ENCODE measurements around the gene CERS2. TPM values are rescaled to one million over a fixed set of nuclear protein-coding genes. Genes with fewer than 3 reads are reported as not detected.

CERS2 gene
- total RNA-seq, 4 donors from 2014 or later, result 18.2 to 72.7 (median 45.4) TPM

DNA sequence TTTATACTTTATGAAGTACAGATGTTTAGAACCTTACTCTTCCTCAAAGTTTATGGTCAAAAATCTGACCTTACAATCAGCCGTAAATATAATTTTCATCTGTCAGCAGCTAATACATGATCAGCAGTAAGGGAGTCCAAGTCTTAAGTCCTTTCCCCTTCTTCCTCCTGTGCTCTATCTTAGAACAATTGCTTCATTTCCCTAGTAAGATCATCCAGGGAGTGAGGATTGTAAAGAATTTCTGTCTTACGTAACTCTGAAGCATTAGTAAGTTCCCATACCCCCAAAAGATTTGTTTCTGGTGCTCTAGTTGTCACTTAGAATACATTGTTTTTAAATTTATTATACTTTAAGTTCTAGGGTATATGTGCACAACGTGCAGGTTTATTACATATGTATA lies 46.3 kb downstream of the CERS2 start:
- no peak for DNase-seq
- Histone ChIP-seq H3K36me3 (peaks cover 5 to 60% (median 6%) of the 10 kb centered on the region in 3 donors), H3K4me3 (no peak overlapping the region), H3K27me3 (no peaks in the 10 kb centered on the region), H3K4me1 (peaks cover 0 to 25% (median 10%) of the 10 kb centered on the region in 3 donors), H3K27ac (no peak overlapping the region), H3K9me3 (peaks cover 0 to 12% (median 0%) of the 10 kb centered on the region in 3 donors)
- 94 to 98% methylated on average over 3 of the region's 3 CpGs for WGBS, 2 donors
- TF ChIP-seq, protein P1, sequence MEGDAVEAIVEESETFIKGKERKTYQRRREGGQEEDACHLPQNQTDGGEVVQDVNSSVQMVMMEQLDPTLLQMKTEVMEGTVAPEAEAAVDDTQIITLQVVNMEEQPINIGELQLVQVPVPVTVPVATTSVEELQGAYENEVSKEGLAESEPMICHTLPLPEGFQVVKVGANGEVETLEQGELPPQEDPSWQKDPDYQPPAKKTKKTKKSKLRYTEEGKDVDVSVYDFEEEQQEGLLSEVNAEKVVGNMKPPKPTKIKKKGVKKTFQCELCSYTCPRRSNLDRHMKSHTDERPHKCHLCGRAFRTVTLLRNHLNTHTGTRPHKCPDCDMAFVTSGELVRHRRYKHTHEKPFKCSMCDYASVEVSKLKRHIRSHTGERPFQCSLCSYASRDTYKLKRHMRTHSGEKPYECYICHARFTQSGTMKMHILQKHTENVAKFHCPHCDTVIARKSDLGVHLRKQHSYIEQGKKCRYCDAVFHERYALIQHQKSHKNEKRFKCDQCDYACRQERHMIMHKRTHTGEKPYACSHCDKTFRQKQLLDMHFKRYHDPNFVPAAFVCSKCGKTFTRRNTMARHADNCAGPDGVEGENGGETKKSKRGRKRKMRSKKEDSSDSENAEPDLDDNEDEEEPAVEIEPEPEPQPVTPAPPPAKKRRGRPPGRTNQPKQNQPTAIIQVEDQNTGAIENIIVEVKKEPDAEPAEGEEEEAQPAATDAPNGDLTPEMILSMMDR (IDR thresholded peaks at IDR 0.05), result no peak
- TF ChIP-seq POLR2A (IDR thresholded peaks at IDR 0.05), result no peak
- intact Hi-C loops (cut with DNase I), result no loop called here

GRCh38 chr1:150927624-150928023 lies 47.0 kb downstream of the CERS2 start:
- Histone ChIP-seq H3K9me3 (peaks cover 0 to 12% (median 0%) of the 10 kb centered on the region in 3 donors), H3K4me1 (peaks cover 0 to 26% (median 10%) of the 10 kb centered on the region in 3 donors), H3K27me3 (no peaks in the 10 kb centered on the region), H3K4me3 (no peak overlapping the region), H3K27ac (no peak overlapping the region), H3K36me3 (peaks cover 5 to 54% (median 6%) of the 10 kb centered on the region in 3 donors)
- WGBS, 2 donors, result 74 to 79% methylated on average over 4 of the region's 4 CpGs
- intact Hi-C loops (cut with DNase I), result no loop called here
- DNase-seq, result no peak
- no peak for TF ChIP-seq POLR2A (IDR thresholded peaks at IDR 0.05)
- TF ChIP-seq, protein P1 (IDR thresholded peaks at IDR 0.05), result no peak

- H3K4me1 ChIP-seq, result peaks cover 0 to 32% (median 10%) of the 10 kb centered on the region in 3 donors
- intact Hi-C loops (cut with DNase I), result no loop called here
- peaks cover 0 to 5% (median 0%) of the 10 kb centered on the region in 3 donors for H3K9me3 ChIP-seq
- H3K27ac ChIP-seq, result peak within 1 kb of the TSS; percentile 85 to 97 (median 90)
- peak; percentile 71 for DNase-seq
- H3K36me3 ChIP-seq, result peaks cover 5 to 40% (median 6%) of the 10 kb centered on the region in 3 donors
- H3K27me3 ChIP-seq, result no peaks in the 10 kb centered on the region
- peak within 1 kb of the TSS; percentile 62 to 97 (median 86) for H3K4me3 ChIP-seq
- TF ChIP-seq, protein P1 (IDR thresholded peaks at IDR 0.05), result peak in 2 of 6 experiments; percentile 14 to 52
- peak in 1 of 4 donors; percentile 23 for TF ChIP-seq POLR2A (IDR thresholded peaks at IDR 0.05)
- 0 to 1% methylated on average over 33 to 39 of the region's 39 CpGs for WGBS, 2 donors
These were observed 48.4 kb downstream of the CERS2 start, which contains the start of gene SETDB1 for GRCh38 chr1:150926097-150926741. SETDB1 (plus strand) TSS chr1:150926363; CDS start chr1:150927715, 1,352 bp downstream.

DNA sequence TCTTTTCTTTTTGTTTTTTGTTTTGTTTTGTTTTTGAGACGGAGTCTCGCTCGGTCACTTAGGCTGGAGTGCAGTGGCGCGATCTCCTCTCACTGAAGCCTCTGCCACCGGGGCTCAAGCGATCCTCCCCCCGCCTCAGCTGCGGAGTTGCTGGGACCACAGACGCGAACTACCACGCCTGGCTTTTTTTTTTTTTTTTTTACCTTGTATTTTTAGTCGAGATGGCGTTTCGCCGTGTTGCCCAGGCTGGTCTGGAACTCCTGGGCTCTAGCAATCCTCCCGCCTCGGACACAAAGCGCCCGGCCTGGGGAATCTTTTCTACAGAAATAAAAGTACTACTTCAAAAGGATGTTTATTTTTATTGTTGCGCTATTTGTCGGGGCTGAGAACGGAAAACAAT lies 49.6 kb downstream of the CERS2 start:
- Histone ChIP-seq H3K27ac (peak overlapping the region in 1 of 4 donors; percentile 97), H3K27me3 (no peaks in the 10 kb centered on the region), H3K9me3 (no peaks in the 10 kb centered on the region), H3K36me3 (peaks cover 0 to 28% (median 5%) of the 10 kb centered on the region in 3 donors), H3K4me1 (peaks cover 0 to 32% (median 10%) of the 10 kb centered on the region in 3 donors), H3K4me3 (peak overlapping the region in 3 of 4 donors; percentile 86 to 97 (median 86))
- WGBS, 2 donors, result 77 to 88% methylated on average over 23 of the region's 23 CpGs
- intact Hi-C loops (cut with DNase I), result no loop called here
- no peak for DNase-seq
- no peak for TF ChIP-seq POLR2A (IDR thresholded peaks at IDR 0.05)
- TF ChIP-seq, protein P1 (IDR thresholded peaks at IDR 0.05), result no peak

GRCh38 chr1:150922519-150922975 lies 52.1 kb downstream of the CERS2 start:
- intact Hi-C loops (cut with DNase I), result no loop called here
- Histone ChIP-seq H3K36me3 (peaks cover 0 to 3% (median 0%) of the 10 kb centered on the region in 3 donors), H3K9me3 (no peaks in the 10 kb centered on the region), H3K27ac (no peak overlapping the region), H3K27me3 (no peaks in the 10 kb centered on the region), H3K4me3 (no peak overlapping the region), H3K4me1 (peaks cover 0 to 23% (median 9%) of the 10 kb centered on the region in 3 donors)
- TF ChIP-seq, protein P1 (IDR thresholded peaks at IDR 0.05), result peak; percentile 32 to 80 (median 72)
- no peak for TF ChIP-seq POLR2A (IDR thresholded peaks at IDR 0.05)
- WGBS, 2 donors, result 29 to 37% methylated on average over 2 of the region's 2 CpGs
- no peak for DNase-seq

Measured in esophagus squamous epithelium (tissue), 5 donors.